Testis (tissue), 2 donors: ENCODE measurements around the gene SHOC1.

ENCODE experiments used
- POLR2A ChIP-seq: fragments of 450-650 bp; IDR thresholded peaks from one replicate; pipeline ENCODE4 v1.6.1; 2017; ENCODE audit warnings: antibody characterized with exemption, mild to moderate bottlenecking, moderate library complexity
- TF ChIP-seq, protein P1 (sequence below), 3 experiments: fragments of 450-650 bp in 2 of 3; fragments of 200-600 bp in 1 of 3; sonication (generic) in 1 of 3; IDR thresholded peaks; one replicate each; pipeline ENCODE4 v1.5.1; 2016 to 2019; ENCODE audit warnings: antibody characterized with exemption in 3 of 3, mild to moderate bottlenecking in 2 of 3, moderate library complexity in 1 of 3

DNA sequence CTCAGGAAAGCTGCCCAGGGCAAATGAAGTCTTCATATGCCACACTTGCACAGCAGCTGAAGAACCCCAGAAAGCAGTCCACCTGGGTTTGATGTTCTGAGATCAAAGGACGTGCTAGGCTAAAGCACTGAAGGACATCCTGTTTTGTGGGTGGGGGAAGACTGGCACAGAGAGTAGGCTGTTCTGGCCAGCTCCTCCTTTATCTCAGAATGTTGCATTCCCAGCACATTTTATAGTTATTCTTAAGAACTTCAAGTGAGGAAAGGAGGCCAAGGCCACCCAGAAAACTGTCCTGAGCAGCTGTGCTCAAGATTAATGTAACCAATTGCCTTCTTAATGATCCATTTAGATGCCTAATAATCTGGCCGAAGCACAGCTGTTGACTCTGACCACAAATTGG, 10.9 kb downstream of the SHOC1 start:
- TF ChIP-seq POLR2A = no peak
- TF ChIP-seq, protein P1, sequence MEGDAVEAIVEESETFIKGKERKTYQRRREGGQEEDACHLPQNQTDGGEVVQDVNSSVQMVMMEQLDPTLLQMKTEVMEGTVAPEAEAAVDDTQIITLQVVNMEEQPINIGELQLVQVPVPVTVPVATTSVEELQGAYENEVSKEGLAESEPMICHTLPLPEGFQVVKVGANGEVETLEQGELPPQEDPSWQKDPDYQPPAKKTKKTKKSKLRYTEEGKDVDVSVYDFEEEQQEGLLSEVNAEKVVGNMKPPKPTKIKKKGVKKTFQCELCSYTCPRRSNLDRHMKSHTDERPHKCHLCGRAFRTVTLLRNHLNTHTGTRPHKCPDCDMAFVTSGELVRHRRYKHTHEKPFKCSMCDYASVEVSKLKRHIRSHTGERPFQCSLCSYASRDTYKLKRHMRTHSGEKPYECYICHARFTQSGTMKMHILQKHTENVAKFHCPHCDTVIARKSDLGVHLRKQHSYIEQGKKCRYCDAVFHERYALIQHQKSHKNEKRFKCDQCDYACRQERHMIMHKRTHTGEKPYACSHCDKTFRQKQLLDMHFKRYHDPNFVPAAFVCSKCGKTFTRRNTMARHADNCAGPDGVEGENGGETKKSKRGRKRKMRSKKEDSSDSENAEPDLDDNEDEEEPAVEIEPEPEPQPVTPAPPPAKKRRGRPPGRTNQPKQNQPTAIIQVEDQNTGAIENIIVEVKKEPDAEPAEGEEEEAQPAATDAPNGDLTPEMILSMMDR (IDR thresholded peaks at IDR 0.05) = no peak
